Measurements from ENCODE around the gene MYLK3.
"Not testable (repeated sequence)": the region's sequence is repeated elsewhere in the genome, so short reads cannot be mapped to it uniquely, and the experiment has no call there.

Gene MYLK3

DNA sequence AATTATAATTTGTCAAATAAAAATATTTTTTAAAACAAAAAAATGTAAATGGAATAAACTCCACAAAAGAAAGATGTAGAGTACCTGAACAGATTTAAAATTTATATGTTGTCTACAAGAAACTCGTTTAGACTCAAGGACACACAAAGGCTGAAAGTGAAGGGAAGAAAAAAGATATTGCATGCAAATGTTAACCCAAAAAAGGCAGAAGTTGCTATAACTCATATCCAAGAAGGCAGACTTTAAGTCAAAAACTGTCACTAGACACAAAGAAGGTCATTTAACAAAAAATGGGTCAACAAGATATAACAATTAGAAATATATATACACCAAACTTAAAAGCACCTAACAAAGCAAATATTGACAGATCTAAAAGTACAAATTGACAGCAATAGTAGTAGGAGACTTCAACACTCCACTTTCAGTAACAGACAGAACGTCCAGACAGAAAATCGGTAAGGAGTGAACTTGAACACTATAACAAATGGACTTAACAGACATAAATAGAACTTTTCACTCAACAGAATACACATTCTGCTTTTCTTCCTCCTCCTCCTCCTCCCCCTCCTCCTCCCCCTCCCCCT is 40.8 kb upstream of the MYLK3 start:
- TF ChIP-seq, protein P1, sequence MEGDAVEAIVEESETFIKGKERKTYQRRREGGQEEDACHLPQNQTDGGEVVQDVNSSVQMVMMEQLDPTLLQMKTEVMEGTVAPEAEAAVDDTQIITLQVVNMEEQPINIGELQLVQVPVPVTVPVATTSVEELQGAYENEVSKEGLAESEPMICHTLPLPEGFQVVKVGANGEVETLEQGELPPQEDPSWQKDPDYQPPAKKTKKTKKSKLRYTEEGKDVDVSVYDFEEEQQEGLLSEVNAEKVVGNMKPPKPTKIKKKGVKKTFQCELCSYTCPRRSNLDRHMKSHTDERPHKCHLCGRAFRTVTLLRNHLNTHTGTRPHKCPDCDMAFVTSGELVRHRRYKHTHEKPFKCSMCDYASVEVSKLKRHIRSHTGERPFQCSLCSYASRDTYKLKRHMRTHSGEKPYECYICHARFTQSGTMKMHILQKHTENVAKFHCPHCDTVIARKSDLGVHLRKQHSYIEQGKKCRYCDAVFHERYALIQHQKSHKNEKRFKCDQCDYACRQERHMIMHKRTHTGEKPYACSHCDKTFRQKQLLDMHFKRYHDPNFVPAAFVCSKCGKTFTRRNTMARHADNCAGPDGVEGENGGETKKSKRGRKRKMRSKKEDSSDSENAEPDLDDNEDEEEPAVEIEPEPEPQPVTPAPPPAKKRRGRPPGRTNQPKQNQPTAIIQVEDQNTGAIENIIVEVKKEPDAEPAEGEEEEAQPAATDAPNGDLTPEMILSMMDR (IDR thresholded peaks at IDR 0.05; ENCODE audit: low read depth, low read length): no peak
- no peak overlapping the region for H3K4me3 ChIP-seq (replicated peaks in 1 of 2; ENCODE audit: low read depth in 2 of 2, low read length in 2 of 2)
- no peak for DNase-seq (ENCODE audit: low read depth in 2 of 2)

DNA sequence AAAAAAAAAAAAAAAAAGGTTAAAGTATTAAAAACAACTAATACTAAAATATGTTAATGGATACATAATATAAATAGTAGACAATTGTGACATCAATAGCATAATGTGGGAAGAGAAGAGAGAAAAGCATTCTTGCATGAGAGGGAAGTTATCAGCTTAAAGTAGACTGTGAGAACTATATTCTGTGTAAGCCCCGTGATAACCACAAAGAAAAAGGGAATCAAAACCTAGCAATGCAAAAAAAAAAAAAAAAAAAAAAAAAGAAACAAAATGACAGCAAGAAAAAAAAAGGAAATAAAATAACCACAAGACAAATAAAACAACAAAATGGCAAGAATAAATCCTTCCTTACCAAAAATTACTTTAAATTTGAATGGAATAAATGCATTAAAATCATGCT is 39.8 kb upstream of the MYLK3 start:
- no peak for DNase-seq (ENCODE audit: low read depth in 2 of 2)
- TF ChIP-seq, protein P1 (IDR thresholded peaks at IDR 0.05; ENCODE audit: low read depth, low read length): no peak
- no peak overlapping the region for H3K4me3 ChIP-seq (replicated peaks in 1 of 2; ENCODE audit: low read depth in 2 of 2, low read length in 2 of 2)

DNA sequence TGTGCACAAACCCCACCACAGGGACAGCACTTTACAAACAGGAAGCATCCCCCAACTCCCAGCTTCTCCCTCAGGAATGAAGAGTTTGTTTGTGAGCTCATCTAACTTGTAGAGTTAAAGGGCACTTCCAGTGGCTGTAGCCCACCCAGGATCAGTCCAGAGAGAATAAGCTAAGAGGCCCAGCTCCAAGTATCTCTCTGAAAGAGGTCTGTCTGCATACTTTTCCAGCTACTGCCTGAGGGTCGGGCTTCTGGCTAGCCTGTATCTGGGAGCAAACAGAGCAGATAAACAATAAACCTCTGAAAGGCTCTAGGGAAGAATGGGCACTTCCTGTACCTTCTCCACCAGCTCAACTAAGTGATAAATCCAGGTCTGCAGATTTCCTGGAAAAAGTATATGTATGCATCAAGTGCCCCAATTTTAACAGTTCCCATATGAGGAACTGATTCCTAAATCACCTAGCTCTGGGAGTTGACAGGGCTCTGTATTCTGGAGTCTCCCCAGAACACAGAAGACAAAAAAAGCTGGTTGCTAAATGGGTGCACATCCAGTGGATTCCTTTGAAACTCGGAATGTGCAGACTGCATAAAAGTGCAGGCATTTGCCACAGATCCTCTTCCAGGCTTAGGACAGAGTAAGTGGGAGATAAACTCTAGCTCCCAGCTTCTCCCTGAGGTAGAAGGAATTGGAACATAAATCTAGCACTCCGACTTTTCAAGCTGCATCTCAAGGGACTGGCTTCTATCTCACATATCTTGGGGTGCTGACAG is 37.1 kb upstream of the MYLK3 start:
- TF ChIP-seq, protein P1 (IDR thresholded peaks at IDR 0.05; ENCODE audit: low read depth, low read length): no peak
- no peak for DNase-seq (ENCODE audit: low read depth in 2 of 2)
- H3K4me3 ChIP-seq (replicated peaks in 1 of 2; ENCODE audit: low read depth in 2 of 2, low read length in 2 of 2): no peak overlapping the region

DNA sequence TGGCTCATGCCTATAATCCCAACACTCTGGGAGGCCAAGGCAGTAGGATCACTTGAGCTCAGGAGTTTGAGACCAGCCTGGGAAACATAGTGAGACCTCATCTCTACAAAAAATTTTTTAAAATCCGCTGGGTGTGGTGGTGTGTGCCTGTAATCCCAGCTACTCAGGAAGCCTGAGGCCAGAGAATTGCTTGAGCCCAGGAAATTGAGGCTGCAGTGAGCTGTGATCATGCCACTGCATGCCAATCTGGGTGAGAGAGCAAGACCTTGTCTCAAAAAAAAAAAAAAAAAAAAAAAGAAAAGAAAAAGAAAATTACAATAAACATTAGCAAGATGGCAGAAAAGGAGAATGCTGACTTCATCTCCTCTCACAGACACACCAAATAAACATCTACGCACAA is 36.4 kb upstream of the MYLK3 start:
- DNase-seq (ENCODE audit: low read depth in 2 of 2); H3K4me3 ChIP-seq (replicated peaks in 1 of 2; ENCODE audit: low read depth in 2 of 2, low read length in 2 of 2): not testable (repeated sequence)

DNA sequence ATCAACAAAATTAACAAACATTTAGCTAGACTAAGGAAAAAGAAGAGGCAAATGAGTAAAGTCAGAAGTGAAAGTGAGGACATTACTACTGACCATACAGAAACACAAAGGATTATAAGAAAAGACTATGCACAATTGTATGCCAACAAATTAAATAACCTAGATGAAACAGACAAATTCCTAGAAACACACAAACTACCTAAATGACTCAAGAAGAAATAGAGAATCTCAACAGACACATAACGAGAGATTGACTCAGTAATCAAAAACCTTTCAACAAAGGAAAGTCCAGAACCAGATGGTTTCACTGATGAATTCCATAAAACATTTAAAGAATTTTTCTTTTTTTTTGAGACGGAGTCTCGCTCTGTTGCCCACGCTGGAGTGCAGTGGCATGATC is 35.7 kb upstream of the MYLK3 start:
- TF ChIP-seq, protein P1 (IDR thresholded peaks at IDR 0.05; ENCODE audit: low read depth, low read length): no peak
- no peak overlapping the region for H3K4me3 ChIP-seq (replicated peaks in 1 of 2; ENCODE audit: low read depth in 2 of 2, low read length in 2 of 2)
- no peak for DNase-seq (ENCODE audit: low read depth in 2 of 2)

DNA sequence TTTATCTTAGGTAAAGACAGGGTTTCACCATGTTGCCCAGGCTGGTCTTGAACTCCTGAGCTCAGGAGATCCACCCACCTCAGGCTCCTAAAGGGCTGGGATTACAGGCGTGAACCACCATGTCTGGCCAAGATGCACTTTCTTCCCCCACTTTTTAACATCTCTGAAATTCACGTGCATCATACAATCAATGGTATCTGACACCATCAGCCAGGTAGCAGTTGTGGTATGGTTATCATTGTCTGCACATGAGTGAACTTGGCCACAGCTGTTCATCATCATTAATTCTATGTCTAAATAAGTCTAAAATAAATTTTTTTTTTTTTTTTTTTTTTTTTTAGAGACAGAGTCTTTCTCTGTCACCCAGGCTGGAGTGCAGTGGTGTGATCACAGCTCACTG is 34.2 kb upstream of the MYLK3 start:
- TF ChIP-seq, protein P1 (IDR thresholded peaks at IDR 0.05; ENCODE audit: low read depth, low read length): no peak
- no peak for DNase-seq (ENCODE audit: low read depth in 2 of 2)
- no peak overlapping the region for H3K4me3 ChIP-seq (replicated peaks in 1 of 2; ENCODE audit: low read depth in 2 of 2, low read length in 2 of 2)

DNA sequence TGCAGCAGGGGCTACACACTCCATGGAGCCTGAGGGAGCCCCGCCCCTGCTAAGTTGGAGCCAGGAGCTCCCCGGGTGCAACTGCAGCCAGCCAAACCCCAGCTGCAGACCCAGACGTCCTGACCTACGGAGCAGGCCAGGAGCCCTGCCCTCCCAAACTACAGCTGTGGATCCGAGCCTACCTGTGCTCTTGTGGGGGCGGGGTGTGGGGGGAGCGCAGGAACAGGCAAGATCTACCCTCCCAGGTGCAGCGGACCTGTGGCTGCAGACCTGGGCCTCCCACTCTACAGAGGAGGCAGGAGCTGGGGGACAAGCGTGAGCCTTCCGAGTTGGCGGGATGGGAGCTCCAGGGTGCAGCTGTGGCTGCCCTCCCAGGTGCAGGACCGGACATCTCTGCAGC is 29.7 kb upstream of the MYLK3 start:
- DNase-seq (ENCODE audit: low read depth in 2 of 2): no peak
- no peak overlapping the region for H3K4me3 ChIP-seq (replicated peaks in 1 of 2; ENCODE audit: low read depth in 2 of 2, low read length in 2 of 2)
- TF ChIP-seq, protein P1 (IDR thresholded peaks at IDR 0.05; ENCODE audit: low read depth, low read length): no peak

Data from cardiac fibroblast (primary cell).